Activated CD4-positive, CD25-positive, alpha-beta regulatory T cell treated with anti-CD3 and anti-CD28 coated beads, Interleukin-2, amount 50 U/mL, for 72 hours (primary cell): Measurements from ENCODE around the gene PRRG3.

ENCODE experiments used
- DNase-seq: peaks from one replicate; pipeline ENCODE4 v3.0.0; 2021

The PRRG3 gene

GRCh38 chrX:151710457-151710856 is 15.2 kb downstream of the PRRG3 start:
- DNase-seq = no peak

- no peak for DNase-seq
These were observed 15.9 kb downstream of the PRRG3 start for GRCh38 chrX:151711154-151711553.

GRCh38 chrX:151711787-151712186 is 16.5 kb downstream of the PRRG3 start:
- no peak for DNase-seq

GRCh38 chrX:151712253-151712652 is 17.0 kb downstream of the PRRG3 start:
- no peak for DNase-seq

- DNase-seq = no peak
These were observed 18.6 kb downstream of the PRRG3 start for GRCh38 chrX:151713849-151714248.

DNA sequence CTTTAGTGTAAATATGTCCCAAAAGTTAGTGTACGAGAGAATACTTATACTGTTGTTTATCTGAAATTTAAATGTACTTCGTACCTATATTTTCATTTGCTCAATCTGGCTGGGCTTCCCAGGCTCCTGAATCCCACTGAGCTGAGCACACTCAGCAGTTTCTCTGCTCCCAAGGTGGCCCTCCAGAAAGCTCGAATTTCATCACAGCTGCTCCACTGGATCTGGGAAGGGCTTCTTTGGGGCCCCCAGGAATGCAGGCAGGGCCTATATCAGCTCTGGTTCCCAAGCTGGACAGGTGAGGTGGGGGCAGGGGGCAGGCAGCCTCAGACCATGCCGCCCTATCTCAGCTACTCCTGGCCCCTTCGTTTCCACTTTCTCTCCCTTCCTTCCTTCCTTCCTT is 19.1 kb downstream of the PRRG3 start:
- DNase-seq = no peak

- DNase-seq = no peak
These were observed 20.5 kb downstream of the PRRG3 start, which contains the start of gene FATE1 for GRCh38 chrX:151715752-151716151. FATE1 (plus strand) TSS chrX:151716035; CDS start chrX:151716120, 85 bp downstream.

- no peak for DNase-seq
These were observed 27.1 kb downstream of the PRRG3 start for GRCh38 chrX:151722241-151722846.

DNA sequence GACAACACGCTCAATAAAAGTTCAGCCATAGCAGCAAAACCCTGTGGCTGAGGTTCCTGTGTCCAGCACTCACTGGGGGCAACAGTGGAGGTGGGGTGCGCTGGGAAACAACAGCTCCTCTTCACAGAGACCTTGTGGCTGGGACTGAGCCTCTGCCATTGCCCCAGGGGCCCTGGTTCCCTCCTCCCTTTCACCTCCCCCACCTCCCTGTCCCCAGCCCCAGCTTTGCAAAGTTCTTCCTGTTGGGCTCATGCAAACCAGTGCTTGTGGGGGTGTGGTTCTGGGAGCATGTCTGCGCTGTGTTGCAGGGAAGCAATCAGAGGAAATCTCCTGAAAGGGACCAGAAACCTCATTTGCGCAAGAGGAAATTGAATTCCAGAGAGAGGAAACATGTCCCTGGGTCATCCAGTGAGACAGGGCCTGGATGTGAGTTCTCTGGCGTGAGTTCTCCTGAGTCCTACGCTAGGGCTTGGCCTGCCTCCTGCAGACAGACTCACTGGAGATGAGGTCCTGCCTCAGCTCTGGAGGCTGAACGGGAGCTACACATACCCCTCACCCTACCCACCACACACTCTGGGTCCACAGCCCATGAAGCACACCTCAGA is 28.0 kb downstream of the PRRG3 start:
- DNase-seq = no peak

DNA sequence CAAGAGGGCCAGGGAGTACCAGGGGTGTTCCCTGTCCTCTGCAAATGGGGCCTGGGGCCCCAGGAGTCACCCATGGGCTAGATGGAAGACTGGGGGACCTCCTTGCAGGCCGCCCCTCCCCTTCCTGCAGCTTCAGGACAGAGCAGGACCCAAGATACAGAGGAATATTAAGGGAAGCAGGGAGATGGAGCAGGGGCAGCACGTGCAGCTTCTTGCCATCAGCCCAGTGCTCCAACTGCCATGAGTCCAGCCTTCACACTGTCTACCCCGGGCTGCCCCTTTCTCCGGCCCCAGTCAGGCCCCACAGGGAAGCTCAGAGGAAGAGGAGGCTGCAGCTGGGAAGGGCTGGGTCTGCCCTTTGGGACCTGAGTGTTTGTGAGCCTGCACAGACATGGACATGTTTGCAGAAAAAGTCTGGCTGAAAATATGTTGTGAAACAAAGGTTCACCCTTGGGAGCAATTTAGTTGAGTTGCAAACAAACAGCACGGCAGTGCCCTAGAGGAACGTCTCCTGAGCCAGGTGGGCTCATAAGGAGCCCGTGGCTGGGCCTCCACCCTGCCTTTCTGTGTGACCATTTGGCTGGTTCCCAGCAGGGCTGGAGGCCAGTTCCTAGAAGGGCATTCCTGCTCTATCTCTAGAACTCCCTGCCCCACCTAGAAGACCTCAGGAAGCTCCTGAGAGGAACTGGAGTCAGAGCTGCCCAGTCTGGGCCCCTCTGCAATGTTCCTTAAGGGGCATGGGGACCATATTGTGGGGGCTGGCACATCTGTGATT is 29.5 kb downstream of the PRRG3 start:
- no peak for DNase-seq

- no peak for DNase-seq
These were observed 30.0 kb downstream of the PRRG3 start for GRCh38 chrX:151725338-151725614.

DNA sequence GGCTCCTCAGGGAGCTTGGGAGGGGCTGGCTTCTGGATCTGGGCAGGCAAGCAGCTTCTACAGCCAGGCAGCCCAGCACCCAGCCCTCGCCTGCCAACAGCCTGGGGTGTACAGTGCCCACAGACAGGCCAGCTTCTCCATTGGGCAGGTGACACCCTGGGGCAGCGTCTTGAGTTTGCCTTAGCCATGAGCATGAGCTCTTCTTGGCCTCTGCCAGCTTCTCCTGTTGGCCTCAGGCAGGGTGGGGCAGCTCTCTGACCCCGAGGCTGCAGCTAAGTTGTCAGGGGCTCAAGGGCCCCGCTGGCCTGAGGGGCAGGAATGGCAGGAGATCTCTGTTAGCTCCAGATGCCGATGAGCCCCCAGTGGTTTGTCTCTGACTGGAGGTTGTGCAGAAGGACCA is 31.5 kb downstream of the PRRG3 start:
- no peak for DNase-seq

DNA sequence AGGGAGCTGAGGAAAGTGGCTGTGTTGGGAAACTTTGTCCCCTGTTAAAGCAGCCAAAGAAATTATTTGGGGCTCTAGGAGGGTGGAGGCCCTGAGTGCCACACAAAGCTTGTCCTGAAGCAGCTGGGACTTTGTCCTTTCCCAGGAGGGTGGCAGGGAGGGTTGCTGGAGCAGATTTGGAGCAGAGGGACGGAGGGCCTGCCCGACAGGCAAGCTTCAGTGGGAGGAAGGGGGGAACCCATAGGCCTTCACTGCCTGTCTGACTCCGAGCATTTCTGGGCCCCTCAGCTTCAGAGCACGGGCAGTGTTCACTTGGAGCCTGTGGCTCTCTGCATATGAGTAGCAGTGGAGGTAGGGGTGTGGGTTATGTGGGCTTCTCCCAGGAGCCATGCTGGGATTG is 32.1 kb downstream of the PRRG3 start:
- no peak for DNase-seq

- DNase-seq = no peak
These were observed 33.9 kb downstream of the PRRG3 start for GRCh38 chrX:151729056-151729725.

- DNase-seq = no peak
These were observed 39.2 kb downstream of the PRRG3 start, which contains the start of gene CNGA2 for GRCh38 chrX:151734446-151734845. CNGA2 (plus strand) TSS chrX:151734746; CDS start chrX:151738484, 3,738 bp downstream.

DNA sequence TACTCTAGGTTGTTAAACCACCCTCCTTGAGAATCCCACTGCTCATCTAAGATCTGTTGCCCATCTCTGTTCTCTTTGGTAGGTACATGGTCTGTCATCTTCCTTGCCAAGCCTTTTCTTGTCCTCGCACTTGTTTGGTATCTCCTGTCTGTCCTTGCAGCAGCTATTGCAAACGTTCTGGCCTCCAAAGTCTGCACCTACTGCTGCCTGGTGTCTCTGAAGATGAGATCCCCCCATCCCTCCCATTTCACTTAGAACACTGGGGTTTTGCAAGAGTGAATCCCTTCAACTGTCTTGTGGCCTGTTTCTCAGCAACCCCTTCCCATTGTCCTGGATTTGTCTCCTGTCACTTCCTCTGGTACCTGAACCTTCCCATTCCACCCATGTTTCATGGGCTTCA is 40.0 kb downstream of the PRRG3 start:
- DNase-seq = no peak

GRCh38 chrX:151736685-151737084 is 41.4 kb downstream of the PRRG3 start:
- no peak for DNase-seq

DNA sequence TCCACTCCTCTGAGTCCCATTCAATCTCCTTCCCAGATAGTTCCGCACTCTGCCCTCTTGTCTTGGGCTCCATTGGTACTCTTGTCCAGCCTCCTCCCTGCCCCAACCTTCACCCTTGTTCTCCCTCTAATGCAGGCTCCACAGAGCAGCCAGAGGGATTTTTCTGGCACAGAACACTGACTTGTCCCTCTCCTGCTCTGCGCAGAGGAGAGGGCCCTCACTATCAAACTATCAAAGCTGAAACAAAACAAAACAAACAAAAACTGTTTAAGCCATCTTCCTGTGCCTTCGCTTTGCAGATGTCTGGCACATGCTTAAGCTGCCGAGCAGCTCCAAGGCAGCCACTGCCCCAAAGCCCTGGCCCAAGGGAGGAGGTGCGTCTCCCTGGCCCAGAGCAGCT is 42.2 kb downstream of the PRRG3 start:
- no peak for DNase-seq

GRCh38 chrX:151738751-151739150 is 43.5 kb downstream of the PRRG3 start:
- no peak for DNase-seq

- DNase-seq = no peak
These were observed 46.3 kb downstream of the PRRG3 start for GRCh38 chrX:151741606-151742005.

DNA sequence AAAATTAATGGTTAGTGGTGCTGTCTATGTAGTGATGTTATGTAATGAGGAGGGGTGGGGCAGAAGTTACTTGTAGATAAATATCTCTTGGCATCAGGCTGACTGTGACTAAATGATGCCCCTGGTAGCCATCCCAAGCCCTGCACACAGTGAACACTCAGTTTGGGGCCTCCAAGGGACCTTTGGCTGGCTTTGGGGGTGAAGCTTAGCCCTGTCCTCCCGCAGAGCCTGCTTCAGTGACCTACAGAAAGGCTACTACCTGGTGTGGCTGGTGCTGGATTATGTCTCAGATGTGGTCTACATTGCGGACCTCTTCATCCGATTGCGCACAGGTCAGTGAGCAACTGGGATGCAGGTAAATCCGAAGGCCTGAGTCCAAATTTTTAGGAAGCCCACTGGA is 47.1 kb downstream of the PRRG3 start:
- DNase-seq = no peak

DNA sequence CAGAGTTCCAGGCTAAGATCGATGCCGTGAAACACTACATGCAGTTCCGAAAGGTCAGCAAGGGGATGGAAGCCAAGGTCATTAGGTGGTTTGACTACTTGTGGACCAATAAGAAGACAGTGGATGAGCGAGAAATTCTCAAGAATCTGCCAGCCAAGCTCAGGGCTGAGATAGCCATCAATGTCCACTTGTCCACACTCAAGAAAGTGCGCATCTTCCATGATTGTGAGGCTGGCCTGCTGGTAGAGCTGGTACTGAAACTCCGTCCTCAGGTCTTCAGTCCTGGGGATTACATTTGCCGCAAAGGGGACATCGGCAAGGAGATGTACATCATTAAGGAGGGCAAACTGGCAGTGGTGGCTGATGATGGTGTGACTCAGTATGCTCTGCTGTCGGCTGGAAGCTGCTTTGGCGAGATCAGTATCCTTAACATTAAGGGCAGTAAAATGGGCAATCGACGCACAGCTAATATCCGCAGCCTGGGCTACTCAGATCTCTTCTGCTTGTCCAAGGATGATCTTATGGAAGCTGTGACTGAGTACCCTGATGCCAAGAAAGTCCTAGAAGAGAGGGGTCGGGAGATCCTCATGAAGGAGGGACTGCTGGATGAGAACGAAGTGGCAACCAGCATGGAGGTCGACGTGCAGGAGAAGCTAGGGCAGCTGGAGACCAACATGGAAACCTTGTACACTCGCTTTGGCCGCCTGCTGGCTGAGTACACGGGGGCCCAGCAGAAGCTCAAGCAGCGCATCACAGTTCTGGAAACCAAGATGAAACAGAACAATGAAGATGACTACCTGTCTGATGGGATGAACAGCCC is 48.6 kb downstream of the PRRG3 start:
- DNase-seq = no peak

DNA sequence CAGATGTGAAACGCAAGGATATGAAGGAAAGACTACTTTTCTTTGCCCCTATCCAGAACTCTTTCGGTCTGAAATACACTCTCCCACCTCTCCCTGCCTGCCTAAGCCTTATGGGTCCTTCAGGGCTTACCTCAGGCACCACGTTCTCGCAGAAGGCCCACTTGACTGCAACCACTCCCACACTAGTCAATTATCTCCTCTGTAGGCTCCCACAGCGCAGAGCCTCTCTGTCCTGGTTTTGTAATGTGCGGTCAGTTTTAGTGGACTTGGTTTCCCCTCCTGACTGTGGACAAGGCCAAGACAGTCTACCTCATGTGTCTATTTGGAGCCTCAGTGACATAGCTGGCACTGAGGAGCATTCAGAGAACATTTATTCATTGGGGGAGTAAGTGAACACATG is 50.4 kb downstream of the PRRG3 start:
- DNase-seq = no peak
